KMS-11 (cell line): ENCODE results near the gene SKAP1.

Experiments
- H2AFZ ChIP-seq: fragments of 200-600 bp; sonication (generic); 2 replicates; pipeline ENCODE4 v1.6.1; 2016; ENCODE audit warnings: antibody characterized with exemption, mixed run types, low read depth
- H3K27ac ChIP-seq: fragments of 200-600 bp; sonication (generic); 2 replicates; pipeline ENCODE4 v1.6.1; 2016; ENCODE audit warnings: mild to moderate bottlenecking, mixed run types
- H3K27me3 ChIP-seq: fragments of 200-600 bp; sonication (generic); 2 replicates; pipeline ENCODE4 v1.6.1; 2017; ENCODE audit warnings: mild to moderate bottlenecking, low read depth, mixed run types, moderate library complexity; ENCODE audit not compliant: insufficient read depth
- H3K36me3 ChIP-seq: fragments of 200-600 bp; sonication (generic); 2 replicates; pipeline ENCODE4 v1.6.1; 2017; ENCODE audit warnings: mild to moderate bottlenecking, mixed run types; ENCODE audit not compliant: insufficient read depth
- H3K4me1 ChIP-seq: fragments of 200-600 bp; sonication (generic); 2 replicates; pipeline ENCODE4 v1.6.1; 2016; ENCODE audit warnings: mild to moderate bottlenecking, low read depth, mixed run types; ENCODE audit not compliant: poor library complexity, severe bottlenecking
- H3K4me2 ChIP-seq: fragments of 200-600 bp; sonication (generic); 2 replicates; pipeline ENCODE4 v1.7.0; 2016; ENCODE audit warnings: mild to moderate bottlenecking, mixed run types
- H3K4me3 ChIP-seq: fragments of 200-600 bp; sonication (generic); IDR thresholded peaks from 2 replicates; pipeline ENCODE4 v1.6.1; 2017; ENCODE audit warnings: low read depth, low read length, mixed read lengths; ENCODE audit not compliant: insufficient read depth
- H3K79me2 ChIP-seq: fragments of 200-600 bp; sonication (generic); 2 replicates; pipeline ENCODE4 v1.6.1; 2016; ENCODE audit warnings: low read depth, mixed run types; ENCODE audit not compliant: insufficient read depth
- H3K9ac ChIP-seq: fragments of 200-600 bp; sonication (generic); 2 replicates; pipeline ENCODE4 v1.6.1; 2016; ENCODE audit warnings: mild to moderate bottlenecking, mixed run types
- H4K20me1 ChIP-seq: fragments of 200-600 bp; sonication (generic); 2 replicates; pipeline ENCODE4 v1.6.1; 2016; ENCODE audit warnings: mild to moderate bottlenecking, mixed run types; ENCODE audit not compliant: insufficient read depth
- TF ChIP-seq, protein P1 (sequence below): fragments of 200-600 bp; sonication (generic); conservative IDR thresholded peaks from 2 replicates; pipeline ENCODE4 v1.6.1; 2017; ENCODE audit warnings: low read depth, mild to moderate bottlenecking, antibody characterized with exemption, low read length, moderate library complexity, mixed read lengths

The SKAP1 gene

DNA sequence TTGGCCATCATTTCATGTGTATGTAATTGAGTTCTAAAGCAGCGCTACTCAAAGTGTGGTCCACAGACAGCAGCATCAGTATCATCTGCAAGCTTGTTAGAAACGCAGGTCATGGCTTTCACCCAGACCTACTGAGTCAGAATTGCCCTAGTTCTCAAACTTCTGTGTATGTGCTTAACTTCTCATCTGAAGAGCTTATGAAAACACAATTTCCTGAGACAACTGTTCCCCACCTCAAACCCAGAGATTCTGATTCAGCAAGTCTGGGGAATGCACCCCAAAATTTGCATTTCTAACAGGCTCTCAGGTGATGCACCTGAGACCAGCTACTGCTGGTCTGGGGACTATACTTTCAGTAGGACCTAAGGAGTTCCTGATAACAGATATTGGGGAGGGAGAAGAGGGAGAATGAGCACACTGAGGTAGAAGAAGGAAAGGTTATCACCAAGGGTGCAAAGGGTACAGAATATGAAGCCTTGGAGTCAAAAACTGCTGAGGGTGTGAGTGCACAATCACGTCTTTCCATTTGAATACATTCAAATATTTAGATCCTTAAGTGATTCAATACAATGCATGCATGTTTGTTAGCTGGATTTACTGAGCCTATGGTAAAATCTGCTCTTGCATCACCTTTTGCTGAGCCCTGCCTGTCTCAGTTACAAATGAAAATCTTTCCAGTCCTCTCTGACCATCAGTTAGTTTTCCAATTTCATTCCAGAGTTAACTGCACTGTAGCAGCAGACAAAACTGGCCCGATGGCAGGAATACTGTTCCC lies 29.2 kb upstream of the SKAP1 start:
- no peaks in the 10 kb centered on the region for H4K20me1 ChIP-seq
- H3K36me3 ChIP-seq = no peaks in the 10 kb centered on the region
- H3K79me2 ChIP-seq = no peaks in the 10 kb centered on the region
- H3K4me2 ChIP-seq = no peak overlapping the region
- H3K4me3 ChIP-seq = no peak overlapping the region
- peaks cover 17% of the 10 kb centered on the region for H3K4me1 ChIP-seq
- H3K27me3 ChIP-seq = no peaks in the 10 kb centered on the region
- H2AFZ ChIP-seq = no peak overlapping the region
- H3K9ac ChIP-seq = no peak overlapping the region
- no peak overlapping the region for H3K27ac ChIP-seq
- TF ChIP-seq, protein P1, sequence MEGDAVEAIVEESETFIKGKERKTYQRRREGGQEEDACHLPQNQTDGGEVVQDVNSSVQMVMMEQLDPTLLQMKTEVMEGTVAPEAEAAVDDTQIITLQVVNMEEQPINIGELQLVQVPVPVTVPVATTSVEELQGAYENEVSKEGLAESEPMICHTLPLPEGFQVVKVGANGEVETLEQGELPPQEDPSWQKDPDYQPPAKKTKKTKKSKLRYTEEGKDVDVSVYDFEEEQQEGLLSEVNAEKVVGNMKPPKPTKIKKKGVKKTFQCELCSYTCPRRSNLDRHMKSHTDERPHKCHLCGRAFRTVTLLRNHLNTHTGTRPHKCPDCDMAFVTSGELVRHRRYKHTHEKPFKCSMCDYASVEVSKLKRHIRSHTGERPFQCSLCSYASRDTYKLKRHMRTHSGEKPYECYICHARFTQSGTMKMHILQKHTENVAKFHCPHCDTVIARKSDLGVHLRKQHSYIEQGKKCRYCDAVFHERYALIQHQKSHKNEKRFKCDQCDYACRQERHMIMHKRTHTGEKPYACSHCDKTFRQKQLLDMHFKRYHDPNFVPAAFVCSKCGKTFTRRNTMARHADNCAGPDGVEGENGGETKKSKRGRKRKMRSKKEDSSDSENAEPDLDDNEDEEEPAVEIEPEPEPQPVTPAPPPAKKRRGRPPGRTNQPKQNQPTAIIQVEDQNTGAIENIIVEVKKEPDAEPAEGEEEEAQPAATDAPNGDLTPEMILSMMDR = no peak

GRCh38 chr17:48457080-48457836 lies 27.2 kb upstream of the SKAP1 start:
- Histone ChIP-seq H3K79me2 (no peaks in the 10 kb centered on the region), H2AFZ (peak overlapping the region; percentile 67; the same call in 1 of the 2 replicates), H3K4me2 (peak overlapping the region; percentile 88), H3K4me1 (peaks cover 37% of the 10 kb centered on the region), H3K4me3 (no peak overlapping the region), H3K27me3 (no peaks in the 10 kb centered on the region), H3K27ac (no peak overlapping the region), H4K20me1 (no peaks in the 10 kb centered on the region), H3K9ac (no peak overlapping the region), H3K36me3 (no peaks in the 10 kb centered on the region)
- TF ChIP-seq, protein P1 = peak; percentile 97

GRCh38 chr17:48456589-48456988 lies 26.6 kb upstream of the SKAP1 start:
- peak overlapping the region; percentile 67; the same call in 1 of the 2 replicates for H2AFZ ChIP-seq
- H3K9ac ChIP-seq = no peak overlapping the region
- no peak overlapping the region for H3K27ac ChIP-seq
- peaks cover 43% of the 10 kb centered on the region for H3K4me1 ChIP-seq
- H3K4me2 ChIP-seq = peak overlapping the region; percentile 88
- H4K20me1 ChIP-seq = no peaks in the 10 kb centered on the region
- no peaks in the 10 kb centered on the region for H3K36me3 ChIP-seq
- no peaks in the 10 kb centered on the region for H3K79me2 ChIP-seq
- H3K27me3 ChIP-seq = no peaks in the 10 kb centered on the region
- TF ChIP-seq, protein P1 = no peak
- no peak overlapping the region for H3K4me3 ChIP-seq

- TF ChIP-seq, protein P1 = no peak
- H3K27ac ChIP-seq = no peak overlapping the region
- H3K4me2 ChIP-seq = no peak overlapping the region
- H3K4me3 ChIP-seq = no peak overlapping the region
- no peaks in the 10 kb centered on the region for H3K79me2 ChIP-seq
- H3K9ac ChIP-seq = no peak overlapping the region
- H3K36me3 ChIP-seq = no peaks in the 10 kb centered on the region
- no peaks in the 10 kb centered on the region for H3K27me3 ChIP-seq
- no peaks in the 10 kb centered on the region for H4K20me1 ChIP-seq
- H3K4me1 ChIP-seq = peaks cover 51% of the 10 kb centered on the region
- H2AFZ ChIP-seq = no peak overlapping the region
Observed at GRCh38 chr17:48455791-48456190, 25.8 kb upstream of the SKAP1 start.
